H7 (cell line): ENCODE data around the gene SCGN. TPM values are rescaled to one million over a fixed set of nuclear protein-coding genes. Genes with fewer than 3 reads are reported as not detected.

Experiments
- DNase-seq: peaks from one replicate; pipeline ENCODE4 v3.0.0; 2012
- H3K27me3 ChIP-seq: 2 replicates; pipeline ENCODE4 v1.6.0; 2011; ENCODE audit warnings: mild to moderate bottlenecking, low read length; ENCODE audit not compliant: control insufficient read depth, insufficient read depth
- H3K36me3 ChIP-seq: replicated peaks from 2 replicates; pipeline ENCODE4 v1.5.1; 2011; ENCODE audit warnings: low read length; ENCODE audit not compliant: control insufficient read depth, insufficient read depth
- H3K4me3 ChIP-seq: 2 replicates; pipeline ENCODE4 v1.5.1; 2011; ENCODE audit warnings: low read depth, mild to moderate bottlenecking, control low read depth, low read length, moderate library complexity; ENCODE audit not compliant: insufficient read depth
- total RNA-seq: library from RNA; depleted of rRNA; stranded (reverse); fragments of >200 nt; shearing (Covaris generic); gene quantifications from 2 replicates; pipeline ENCODE4 v1.2.3, GENCODE V29; 2014

SCGN gene
- total RNA-seq, 1 experiment from 2014 or later = not detected

GRCh38 chr6:25655723-25656122 is 3.7 kb downstream of the SCGN start:
- Histone ChIP-seq H3K4me3 (no peak overlapping the region), H3K36me3 (no peaks in the 10 kb centered on the region), H3K27me3 (peaks cover 9% of the 10 kb centered on the region)
- no peak for DNase-seq

- H3K27me3 ChIP-seq = no peaks in the 10 kb centered on the region; the same call in 1 of the 2 replicates
- DNase-seq = no peak
- no peaks in the 10 kb centered on the region for H3K36me3 ChIP-seq
- H3K4me3 ChIP-seq = no peak overlapping the region
Measured at GRCh38 chr6:25659633-25660368, 7.8 kb downstream of the SCGN start.

- H3K27me3 ChIP-seq = no peaks in the 10 kb centered on the region
- H3K36me3 ChIP-seq = no peaks in the 10 kb centered on the region
- DNase-seq = no peak
- no peak overlapping the region for H3K4me3 ChIP-seq
Measured at GRCh38 chr6:25660512-25660911, 8.5 kb downstream of the SCGN start.

GRCh38 chr6:25661129-25661779 is 9.2 kb downstream of the SCGN start:
- H3K4me3 ChIP-seq = no peak overlapping the region
- DNase-seq = no peak
- no peaks in the 10 kb centered on the region for H3K36me3 ChIP-seq
- no peaks in the 10 kb centered on the region for H3K27me3 ChIP-seq

GRCh38 chr6:25665455-25665854 is 13.4 kb downstream of the SCGN start:
- Histone ChIP-seq H3K27me3 (no peaks in the 10 kb centered on the region), H3K4me3 (no peak overlapping the region), H3K36me3 (no peaks in the 10 kb centered on the region)
- no peak for DNase-seq

GRCh38 chr6:25669413-25669812 is 17.4 kb downstream of the SCGN start:
- Histone ChIP-seq H3K36me3 (no peaks in the 10 kb centered on the region), H3K27me3 (no peaks in the 10 kb centered on the region), H3K4me3 (no peak overlapping the region)
- no peak for DNase-seq

- Histone ChIP-seq H3K27me3 (no peaks in the 10 kb centered on the region), H3K36me3 (no peaks in the 10 kb centered on the region), H3K4me3 (no peak overlapping the region)
- no peak for DNase-seq
Measured at GRCh38 chr6:25670208-25670607, 18.2 kb downstream of the SCGN start.

- no peaks in the 10 kb centered on the region for H3K27me3 ChIP-seq
- peak; percentile 26 for DNase-seq
- H3K4me3 ChIP-seq = no peak overlapping the region
Measured at GRCh38 chr6:25670793-25671513, 18.9 kb downstream of the SCGN start.

GRCh38 chr6:25671652-25672051 is 19.6 kb downstream of the SCGN start:
- no peaks in the 10 kb centered on the region for H3K36me3 ChIP-seq
- no peaks in the 10 kb centered on the region for H3K27me3 ChIP-seq
- no peak overlapping the region for H3K4me3 ChIP-seq
- DNase-seq = no peak

More at GRCh38 chr6:25670793-25671513, 18.9 kb downstream of the SCGN start:
- H3K36me3 ChIP-seq = no peaks in the 10 kb centered on the region

GRCh38 chr6:25675167-25675566 is 23.2 kb downstream of the SCGN start:
- no peaks in the 10 kb centered on the region for H3K36me3 ChIP-seq
- no peaks in the 10 kb centered on the region for H3K27me3 ChIP-seq
- DNase-seq = no peak

GRCh38 chr6:25676775-25677174 is 24.8 kb downstream of the SCGN start:
- no peak overlapping the region for H3K4me3 ChIP-seq
- H3K27me3 ChIP-seq = no peaks in the 10 kb centered on the region
- no peak for DNase-seq
- H3K36me3 ChIP-seq = no peaks in the 10 kb centered on the region

More at GRCh38 chr6:25675167-25675566, 23.2 kb downstream of the SCGN start:
- H3K4me3 ChIP-seq = no peak overlapping the region

- Histone ChIP-seq H3K36me3 (no peaks in the 10 kb centered on the region), H3K27me3 (no peaks in the 10 kb centered on the region), H3K4me3 (no peak overlapping the region)
- no peak for DNase-seq
Measured at GRCh38 chr6:25681848-25682247, 29.8 kb downstream of the SCGN start.

GRCh38 chr6:25682324-25682723 is 30.3 kb downstream of the SCGN start:
- H3K27me3 ChIP-seq = no peaks in the 10 kb centered on the region
- no peak for DNase-seq
- H3K36me3 ChIP-seq = no peaks in the 10 kb centered on the region
- no peak overlapping the region for H3K4me3 ChIP-seq

GRCh38 chr6:25684565-25684964 is 32.5 kb downstream of the SCGN start:
- H3K36me3 ChIP-seq = no peaks in the 10 kb centered on the region
- DNase-seq = no peak
- no peaks in the 10 kb centered on the region for H3K27me3 ChIP-seq
- H3K4me3 ChIP-seq = no peak overlapping the region

- H3K27me3 ChIP-seq = no peaks in the 10 kb centered on the region
- no peak overlapping the region for H3K4me3 ChIP-seq
- H3K36me3 ChIP-seq = no peaks in the 10 kb centered on the region
- no peak for DNase-seq
Measured at GRCh38 chr6:25685251-25685650, 33.2 kb downstream of the SCGN start.
